ENCODE data around the gene LILRA6. TPM values are rescaled to one million over a fixed set of nuclear protein-coding genes. Genes with fewer than 3 reads are reported as not detected.

Gene LILRA6
- total and polyA plus RNA-seq, 2 of the 13 experiments (the other 11 are each of a cell fraction or from before 2014, with no cell fraction given) = not detected

GRCh38 chr19:54189735-54190502 lies 52.7 kb downstream of the LILRA6 start (continued):
- TF ChIP-seq, protein P1, sequence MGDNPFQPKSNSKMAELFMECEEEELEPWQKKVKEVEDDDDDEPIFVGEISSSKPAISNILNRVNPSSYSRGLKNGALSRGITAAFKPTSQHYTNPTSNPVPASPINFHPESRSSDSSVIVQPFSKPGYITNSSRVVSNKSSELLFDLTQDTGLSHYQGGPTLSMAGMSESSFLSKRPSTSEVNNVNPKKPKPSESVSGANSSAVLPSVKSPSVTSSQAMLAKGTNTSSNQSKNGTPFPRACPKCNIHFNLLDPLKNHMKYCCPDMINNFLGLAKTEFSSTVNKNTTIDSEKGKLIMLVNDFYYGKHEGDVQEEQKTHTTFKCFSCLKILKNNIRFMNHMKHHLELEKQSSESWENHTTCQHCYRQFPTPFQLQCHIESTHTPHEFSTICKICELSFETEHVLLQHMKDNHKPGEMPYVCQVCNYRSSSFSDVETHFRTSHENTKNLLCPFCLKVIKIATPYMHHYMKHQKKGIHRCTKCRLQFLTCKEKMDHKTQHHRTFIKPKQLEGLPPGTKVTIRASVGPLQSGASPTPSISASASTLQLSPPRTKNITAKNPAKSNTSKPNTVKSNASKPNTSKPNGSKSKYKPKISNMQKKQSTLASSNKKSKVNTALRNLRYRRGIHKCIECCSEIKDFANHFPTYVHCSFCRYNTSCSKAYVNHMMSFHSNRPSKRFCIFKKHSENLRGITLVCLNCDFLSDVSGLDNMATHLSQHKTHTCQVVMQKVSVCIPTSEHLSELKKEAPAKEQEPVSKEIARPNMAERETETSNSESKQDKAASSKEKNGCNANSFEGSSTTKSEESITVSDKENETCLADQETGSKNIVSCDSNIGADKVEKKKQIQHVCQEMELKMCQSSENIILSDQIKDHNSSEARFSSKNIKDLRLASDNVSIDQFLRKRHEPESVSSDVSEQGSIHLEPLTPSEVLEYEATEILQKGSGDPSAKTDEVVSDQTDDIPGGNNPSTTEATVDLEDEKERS (CRISPR knock-in tag; IDR thresholded peaks at IDR 0.05) = no peak
- TF ChIP-seq, protein P2, sequence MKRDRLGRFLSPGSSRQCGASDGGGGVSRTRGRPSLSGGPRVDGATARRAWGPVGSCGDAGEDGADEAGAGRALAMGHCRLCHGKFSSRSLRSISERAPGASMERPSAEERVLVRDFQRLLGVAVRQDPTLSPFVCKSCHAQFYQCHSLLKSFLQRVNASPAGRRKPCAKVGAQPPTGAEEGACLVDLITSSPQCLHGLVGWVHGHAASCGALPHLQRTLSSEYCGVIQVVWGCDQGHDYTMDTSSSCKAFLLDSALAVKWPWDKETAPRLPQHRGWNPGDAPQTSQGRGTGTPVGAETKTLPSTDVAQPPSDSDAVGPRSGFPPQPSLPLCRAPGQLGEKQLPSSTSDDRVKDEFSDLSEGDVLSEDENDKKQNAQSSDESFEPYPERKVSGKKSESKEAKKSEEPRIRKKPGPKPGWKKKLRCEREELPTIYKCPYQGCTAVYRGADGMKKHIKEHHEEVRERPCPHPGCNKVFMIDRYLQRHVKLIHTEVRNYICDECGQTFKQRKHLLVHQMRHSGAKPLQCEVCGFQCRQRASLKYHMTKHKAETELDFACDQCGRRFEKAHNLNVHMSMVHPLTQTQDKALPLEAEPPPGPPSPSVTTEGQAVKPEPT (CRISPR knock-in tag; IDR thresholded peaks at IDR 0.05; ENCODE audit: low read depth) = no peak
- TF ChIP-seq ZNF350 (CRISPR knock-in tag; IDR thresholded peaks at IDR 0.05; ENCODE audit: borderline replicate concordance, low read depth) (0 out of 2 replicates have a peak, but pooled peaks have one; percentile 15), ZNF776 (CRISPR knock-in tag; IDR thresholded peaks at IDR 0.05) (no peak), ZKSCAN8 (CRISPR knock-in tag; IDR thresholded peaks at IDR 0.05; ENCODE audit: borderline replicate concordance) (peak; percentile 7; the same call in 1 of the 2 replicates), PATZ1 (CRISPR knock-in tag; IDR thresholded peaks at IDR 0.05) (peak; percentile 97), PAF1 (CRISPR knock-in tag; IDR thresholded peaks at IDR 0.05) (no peak), ZNF644 (CRISPR knock-in tag; IDR thresholded peaks at IDR 0.05; ENCODE audit: low read depth) (no peak), ZNF558 (CRISPR knock-in tag; IDR thresholded peaks at IDR 0.05; ENCODE audit: borderline replicate concordance) (no peak), ZSCAN29 (CRISPR knock-in tag; conservative IDR thresholded peaks at IDR 0.05) (no peak), SOX6 (IDR thresholded peaks at IDR 0.05) (no peak), SOX6 (CRISPR knock-in tag; IDR thresholded peaks at IDR 0.05) (peak; percentile 24; the same call in 1 of the 2 replicates), HOXA9 (CRISPR knock-in tag; IDR thresholded peaks at IDR 0.05; ENCODE audit: borderline replicate concordance) (no peak), ONECUT2 (CRISPR knock-in tag; IDR thresholded peaks at IDR 0.05) (no peak), ZSCAN22 (CRISPR knock-in tag; IDR thresholded peaks at IDR 0.05) (no peak), JUN (CRISPR knock-in tag; IDR thresholded peaks at IDR 0.05) (peak; percentile 59)
- TF ChIP-seq, protein P3, sequence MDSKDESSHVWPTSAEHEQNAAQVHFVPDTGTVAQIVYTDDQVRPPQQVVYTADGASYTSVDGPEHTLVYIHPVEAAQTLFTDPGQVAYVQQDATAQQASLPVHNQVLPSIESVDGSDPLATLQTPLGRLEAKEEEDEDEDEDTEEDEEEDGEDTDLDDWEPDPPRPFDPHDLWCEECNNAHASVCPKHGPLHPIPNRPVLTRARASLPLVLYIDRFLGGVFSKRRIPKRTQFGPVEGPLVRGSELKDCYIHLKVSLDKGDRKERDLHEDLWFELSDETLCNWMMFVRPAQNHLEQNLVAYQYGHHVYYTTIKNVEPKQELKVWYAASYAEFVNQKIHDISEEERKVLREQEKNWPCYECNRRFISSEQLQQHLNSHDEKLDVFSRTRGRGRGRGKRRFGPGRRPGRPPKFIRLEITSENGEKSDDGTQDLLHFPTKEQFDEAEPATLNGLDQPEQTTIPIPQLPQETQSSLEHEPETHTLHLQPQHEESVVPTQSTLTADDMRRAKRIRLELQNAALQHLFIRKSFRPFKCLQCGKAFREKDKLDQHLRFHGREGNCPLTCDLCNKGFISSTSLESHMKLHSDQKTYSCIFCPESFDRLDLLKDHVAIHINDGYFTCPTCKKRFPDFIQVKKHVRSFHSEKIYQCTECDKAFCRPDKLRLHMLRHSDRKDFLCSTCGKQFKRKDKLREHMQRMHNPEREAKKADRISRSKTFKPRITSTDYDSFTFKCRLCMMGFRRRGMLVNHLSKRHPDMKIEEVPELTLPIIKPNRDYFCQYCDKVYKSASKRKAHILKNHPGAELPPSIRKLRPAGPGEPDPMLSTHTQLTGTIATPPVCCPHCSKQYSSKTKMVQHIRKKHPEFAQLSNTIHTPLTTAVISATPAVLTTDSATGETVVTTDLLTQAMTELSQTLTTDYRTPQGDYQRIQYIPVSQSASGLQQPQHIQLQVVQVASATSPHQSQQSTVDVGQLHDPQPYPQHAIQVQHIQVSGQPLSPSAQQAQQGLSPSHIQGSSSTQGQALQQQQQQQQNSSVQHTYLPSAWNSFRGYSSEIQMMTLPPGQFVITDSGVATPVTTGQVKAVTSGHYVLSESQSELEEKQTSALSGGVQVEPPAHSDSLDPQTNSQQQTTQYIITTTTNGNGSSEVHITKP (CRISPR knock-in tag; IDR thresholded peaks at IDR 0.05; ENCODE audit: low read depth) = no peak; the same call in 1 of the 2 replicates

Measured in HepG2 (cell line).